Activated gamma-delta T cell treated with anti-CD3 and anti-CD28 coated beads, Interleukin-2, amount 50 U/mL, for 16 hours (primary cell): ENCODE results near the gene RAB35.
A peak's percentile ranks its signal among the peaks of the same experiment; 100 is the strongest.

Source experiments
- DNase-seq: peaks from one replicate; pipeline ENCODE4 v3.0.0-alpha.2; 2020; ENCODE audit warnings: low read depth

Gene RAB35

GRCh38 chr12:120086801-120087621 lies 29.5 kb downstream of the RAB35 start:
- DNase-seq: peak; percentile 99

DNA sequence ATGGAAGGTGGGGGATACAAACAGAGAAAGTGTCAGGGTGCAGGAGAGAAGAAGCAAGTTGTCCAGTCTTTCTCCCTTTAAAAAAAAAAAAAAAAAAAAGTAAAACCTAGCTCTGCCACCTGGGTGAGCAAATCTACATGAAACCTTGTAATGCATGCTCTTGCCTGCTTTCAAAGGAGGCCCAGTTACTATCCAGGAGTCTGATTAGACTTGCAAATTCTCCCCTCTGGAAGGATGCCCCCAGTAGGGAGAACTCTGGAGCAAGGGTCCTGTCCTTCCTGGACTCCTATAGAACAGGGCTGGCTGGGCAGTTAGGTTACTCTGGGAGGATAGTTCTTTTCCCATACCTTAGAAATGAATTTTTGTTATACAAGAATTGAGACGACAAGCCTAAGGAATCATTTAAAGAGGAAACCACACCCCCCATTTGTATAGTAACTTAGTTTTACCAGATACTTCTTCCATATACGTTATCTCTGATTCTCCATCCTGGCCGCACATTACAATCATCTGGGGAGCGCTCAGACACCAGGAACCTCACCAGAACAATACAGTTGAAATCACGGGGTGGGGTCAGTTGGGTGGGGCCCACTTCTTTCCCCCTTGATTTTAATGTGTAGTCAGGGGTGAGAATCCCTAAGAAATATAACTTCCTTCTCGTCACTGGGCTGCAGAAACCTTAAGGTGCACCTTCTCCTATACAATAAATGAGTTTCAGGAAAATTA lies 30.5 kb downstream of the RAB35 start:
- no peak for DNase-seq

GRCh38 chr12:120081641-120082040 lies 34.9 kb downstream of the RAB35 start:
- no peak for DNase-seq

- DNase-seq: no peak
Observed at GRCh38 chr12:120079411-120080400, 36.8 kb downstream of the RAB35 start.

DNA sequence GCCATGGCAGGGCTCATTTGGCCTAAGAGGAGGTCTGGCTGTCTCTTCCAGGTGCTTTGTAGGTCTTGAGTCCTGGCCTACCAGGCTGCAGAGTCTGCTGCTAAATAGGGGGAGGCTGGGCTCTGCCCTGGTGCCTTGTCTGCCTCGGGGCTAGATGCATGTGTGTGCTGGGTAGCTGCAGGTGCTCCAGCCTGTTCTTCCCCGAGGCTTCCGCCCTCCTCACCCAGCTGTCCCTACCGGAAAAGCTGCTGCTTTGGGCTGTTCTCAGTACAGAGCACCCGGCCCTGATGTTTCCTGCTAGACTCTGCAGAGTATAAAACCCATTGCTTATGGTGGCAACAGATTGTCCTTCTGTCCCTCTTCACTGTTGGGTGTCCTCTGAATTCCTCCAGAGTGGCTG lies 37.7 kb downstream of the RAB35 start:
- no peak for DNase-seq

DNA sequence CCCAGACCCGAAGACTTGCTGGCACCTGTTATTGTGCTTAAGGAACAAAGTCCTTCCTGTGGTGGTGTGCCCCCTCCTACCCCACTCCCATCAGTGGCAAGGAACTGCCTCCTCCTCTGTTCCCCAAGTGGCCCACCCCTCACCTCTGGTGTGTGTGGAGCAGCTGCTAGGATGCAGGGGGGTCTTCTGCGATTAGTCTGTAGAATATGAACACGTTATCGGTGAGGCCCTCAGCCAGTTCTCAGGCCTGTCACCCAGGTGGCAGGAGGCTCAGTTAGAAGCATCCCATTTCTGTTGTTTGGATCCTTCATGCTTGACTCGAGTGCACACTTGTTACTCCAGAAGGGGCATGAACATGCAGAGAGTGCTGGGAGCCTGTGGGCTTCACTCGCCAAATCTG lies 39.3 kb downstream of the RAB35 start:
- DNase-seq: no peak

DNA sequence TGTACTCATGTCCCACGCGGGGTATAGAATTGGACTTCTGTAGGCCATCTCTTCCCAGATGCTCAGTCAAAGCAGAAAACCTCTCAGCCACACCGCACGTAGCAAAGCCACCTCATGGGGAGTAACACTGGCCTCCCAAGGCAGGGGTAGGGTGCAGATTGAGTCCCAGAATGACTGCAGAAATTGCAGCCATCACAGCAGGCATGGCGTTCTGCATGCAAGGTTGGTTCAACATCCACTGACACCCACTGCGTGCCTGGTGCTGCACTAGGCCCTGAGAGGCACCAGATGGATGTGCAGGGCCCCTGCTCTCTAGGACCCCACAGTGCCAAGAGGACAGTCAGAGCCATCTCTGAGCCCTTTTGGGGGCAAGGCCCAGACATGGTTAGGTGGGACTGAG lies 39.9 kb downstream of the RAB35 start:
- DNase-seq: no peak

GRCh38 chr12:120075034-120075616 lies 41.4 kb downstream of the RAB35 start:
- no peak for DNase-seq

GRCh38 chr12:120072472-120073249 lies 43.9 kb downstream of the RAB35 start:
- no peak for DNase-seq

- no peak for DNase-seq
Observed at GRCh38 chr12:120071493-120072020, 45.0 kb downstream of the RAB35 start.

- no peak for DNase-seq
Observed at GRCh38 chr12:120069278-120069677, 47.3 kb downstream of the RAB35 start.

DNA sequence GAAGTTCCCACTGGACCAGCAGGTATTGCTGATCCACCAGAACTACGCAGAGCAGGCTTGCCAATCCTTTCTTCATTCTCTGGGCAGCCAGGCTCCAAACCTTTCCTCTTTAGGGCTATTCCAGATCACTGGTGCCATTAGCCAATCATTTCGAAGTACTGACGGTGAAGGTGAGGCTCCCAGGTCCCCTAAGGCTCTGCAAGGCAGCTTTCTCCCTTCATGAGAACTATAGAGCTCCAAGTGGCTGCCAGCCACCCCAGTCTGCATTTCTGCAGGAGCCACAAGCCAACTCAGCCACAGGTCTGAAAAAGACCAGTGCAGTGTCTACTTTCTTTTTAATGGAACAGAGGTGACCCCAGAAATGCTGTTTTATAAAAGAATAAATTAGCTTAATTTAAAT lies 48.7 kb downstream of the RAB35 start:
- no peak for DNase-seq

GRCh38 chr12:120067084-120067869 lies 49.3 kb downstream of the RAB35 start:
- DNase-seq: no peak

DNA sequence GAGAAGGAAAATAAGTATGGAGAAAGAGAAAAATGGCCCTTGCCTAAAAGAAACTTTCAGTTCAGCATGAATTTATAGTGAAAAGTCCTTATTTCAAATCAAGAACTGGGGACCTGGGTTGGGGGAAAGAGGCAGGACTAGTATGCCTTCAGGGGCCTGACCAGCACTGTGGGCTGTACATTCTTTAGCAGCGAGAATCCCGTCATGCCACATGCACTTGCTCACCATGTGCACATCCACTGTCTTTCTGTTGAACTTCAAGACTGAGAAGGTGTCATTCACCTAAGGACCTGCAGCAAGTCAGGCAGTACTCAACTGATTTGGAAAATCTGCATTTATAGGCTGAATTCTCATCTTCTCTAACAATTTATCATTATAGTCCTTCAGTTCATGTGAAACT lies 50.2 kb downstream of the RAB35 start:
- DNase-seq: no peak

GRCh38 chr12:120065472-120065871 lies 51.1 kb downstream of the RAB35 start:
- no peak for DNase-seq

- no peak for DNase-seq
Observed at GRCh38 chr12:120064054-120064940, 52.3 kb downstream of the RAB35 start.

- no peak for DNase-seq
Observed at GRCh38 chr12:120062976-120063579, 53.5 kb downstream of the RAB35 start.

- DNase-seq: no peak
Observed at GRCh38 chr12:120061575-120062214, 54.9 kb downstream of the RAB35 start.
